Trophoblast cell (in vitro differentiated cells and primary cell): Measurements from ENCODE around the gene MX1.
A peak's percentile ranks its signal among the peaks of the same experiment; 100 is the strongest.

Experiments
- DNase-seq, 2 donors: peaks; one replicate each; pipeline ENCODE4 v3.0.0-alpha.2; 2016
- H2AFZ ChIP-seq: 2 replicates; pipeline ENCODE4 v1.6.1; 2013; ENCODE audit warnings: low read length, moderate library complexity, mild to moderate bottlenecking; ENCODE audit not compliant: insufficient read depth, poor library complexity
- H2AK5ac ChIP-seq: 2 replicates; pipeline ENCODE4 v1.6.1; 2013; ENCODE audit warnings: mild to moderate bottlenecking, low read length
- H2BK120ac ChIP-seq: 2 replicates; pipeline ENCODE4 v1.6.1; 2013; ENCODE audit warnings: low read length, mild to moderate bottlenecking, moderate library complexity; ENCODE audit not compliant: insufficient read depth, poor library complexity
- H2BK12ac ChIP-seq: 2 replicates; pipeline ENCODE4 v1.6.1; 2013; ENCODE audit warnings: mild to moderate bottlenecking, low read length, moderate library complexity
- H2BK5ac ChIP-seq: 2 replicates; pipeline ENCODE4 v1.6.1; 2013; ENCODE audit warnings: low read length, low read depth, moderate library complexity, mild to moderate bottlenecking; ENCODE audit not compliant: poor library complexity
- H3K14ac ChIP-seq: 2 replicates; pipeline ENCODE4 v1.6.1; 2013; ENCODE audit warnings: mild to moderate bottlenecking, low read length
- H3K18ac ChIP-seq: 2 replicates; pipeline ENCODE4 v1.6.1; 2013; ENCODE audit warnings: mild to moderate bottlenecking, low read length
- H3K23ac ChIP-seq: 2 replicates; pipeline ENCODE4 v1.6.1; 2013; ENCODE audit warnings: low read length
- H3K27ac ChIP-seq: 2 replicates; pipeline ENCODE4 v1.5.1; 2013; ENCODE audit warnings: low read depth, mild to moderate bottlenecking, inconsistent platforms, low read length, moderate library complexity
- H3K27me3 ChIP-seq: 2 replicates; pipeline ENCODE4 v1.6.1; 2013; ENCODE audit warnings: inconsistent platforms, mild to moderate bottlenecking, low read length, moderate library complexity; ENCODE audit not compliant: insufficient read depth
- H3K36me3 ChIP-seq, 2 experiments: 1 replicate in 1 of 2; 2 replicates in 1 of 2; pipeline ENCODE4 v1.6.1; 2013; ENCODE audit warnings: low read length in 2 of 2, mild to moderate bottlenecking in 2 of 2, moderate library complexity in 1 of 2; ENCODE audit not compliant: insufficient read depth in 2 of 2, control insufficient read depth in 1 of 2
- H3K4ac ChIP-seq: 2 replicates; pipeline ENCODE4 v1.6.1; 2013; ENCODE audit warnings: low read depth, mild to moderate bottlenecking, low read length, moderate library complexity
- H3K4me1 ChIP-seq, 2 experiments: 1 replicate in 1 of 2; 2 replicates in 1 of 2; pipeline ENCODE4 v1.6.1; 2013; ENCODE audit warnings: low read length in 2 of 2, mild to moderate bottlenecking in 2 of 2, moderate library complexity in 1 of 2; ENCODE audit not compliant: insufficient read depth in 2 of 2, control insufficient read depth in 1 of 2
- H3K4me2 ChIP-seq: 2 replicates; pipeline ENCODE4 v1.6.1; 2013; ENCODE audit warnings: inconsistent platforms, mild to moderate bottlenecking, low read length, moderate library complexity
- H3K4me3 ChIP-seq: 2 replicates; pipeline ENCODE4 v1.5.1; 2013; ENCODE audit warnings: mild to moderate bottlenecking, low read depth, low read length, inconsistent platforms
- H3K79me1 ChIP-seq: one replicate; pipeline ENCODE4 v1.6.1; 2013; ENCODE audit warnings: low read length
- H3K79me2 ChIP-seq: 2 replicates; pipeline ENCODE4 v1.6.1; 2013; ENCODE audit warnings: low read length, mild to moderate bottlenecking; ENCODE audit not compliant: control insufficient read depth, insufficient read depth, poor library complexity
- H3K9ac ChIP-seq: 2 replicates; pipeline ENCODE4 v1.6.1; 2013; ENCODE audit warnings: mild to moderate bottlenecking, low read length
- H3K9me3 ChIP-seq: 2 replicates; pipeline ENCODE4 v1.6.1; 2013; ENCODE audit warnings: low read depth, mild to moderate bottlenecking, control low read depth, inconsistent platforms, low read length; ENCODE audit not compliant: insufficient read depth
- H4K12ac ChIP-seq: 2 replicates; pipeline ENCODE4 v1.6.1; 2013; ENCODE audit warnings: low read depth, mild to moderate bottlenecking, low read length, moderate library complexity
- H4K8ac ChIP-seq: 2 replicates; pipeline ENCODE4 v1.6.1; 2013; ENCODE audit warnings: low read depth, mild to moderate bottlenecking, low read length, moderate library complexity
- H4K91ac ChIP-seq: one replicate; pipeline ENCODE4 v1.6.1; 2013; ENCODE audit warnings: low read depth, mild to moderate bottlenecking, low read length, moderate library complexity
- WGBS: extraction: QIAGEN DNeasy Blood & Tissue Kit; methylation state at CpG from one replicate; pipeline ENCODE4 v1.1.7; 2013; ENCODE audit warnings: missing lambda C conversion rate; ENCODE audit not compliant: insufficient read length, insufficient coverage; ENCODE audit errors: extremely low coverage; 5-methylcytosine and 5-hydroxymethylcytosine counted together

The MX1 gene

DNA sequence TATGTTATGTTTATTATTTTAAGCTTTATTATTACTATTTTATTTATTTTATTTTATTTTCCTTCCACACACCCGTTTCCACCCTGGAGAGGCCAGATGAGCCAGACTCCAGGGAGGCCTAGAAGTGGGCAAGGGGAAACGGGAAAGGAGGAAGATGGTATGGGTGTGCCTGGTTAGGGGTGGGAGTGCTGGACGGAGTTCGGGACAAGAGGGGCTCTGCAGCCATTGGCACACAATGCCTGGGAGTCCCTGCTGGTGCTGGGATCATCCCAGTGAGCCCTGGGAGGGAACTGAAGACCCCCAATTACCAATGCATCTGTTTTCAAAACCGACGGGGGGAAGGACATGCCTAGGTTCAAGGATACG, 468 bp upstream of the MX1 start:
- Histone ChIP-seq H2BK120ac (no peak overlapping the region), H4K8ac (no peak overlapping the region), H3K4me2 (peak overlapping the region; percentile 61), H3K4me1 (peaks cover 0 to 5% of the 10 kb centered on the region in 2 experiments), H4K12ac (no peak overlapping the region), H2BK12ac (no peak overlapping the region), H3K18ac (no peak overlapping the region), H3K14ac (no peak overlapping the region), H2AFZ (no peak overlapping the region), H3K79me2 (peaks cover 1% of the 10 kb centered on the region), H3K4me3 (no peak overlapping the region), H3K27ac (no peak overlapping the region), H3K79me1 (no peaks in the 10 kb centered on the region), H3K36me3 (no peaks in the 10 kb centered on the region), H3K4ac (no peak overlapping the region), H3K9ac (no peak overlapping the region), H2BK5ac (no peak overlapping the region), H3K9me3 (peaks cover 3% of the 10 kb centered on the region), H3K27me3 (peaks cover 13% of the 10 kb centered on the region), H3K23ac (no peak overlapping the region), H2AK5ac (no peak overlapping the region), H4K91ac (no peak overlapping the region)
- DNase-seq: no peak
- WGBS: no CpG with 5 or more reads among the region's 7 CpGs

DNA sequence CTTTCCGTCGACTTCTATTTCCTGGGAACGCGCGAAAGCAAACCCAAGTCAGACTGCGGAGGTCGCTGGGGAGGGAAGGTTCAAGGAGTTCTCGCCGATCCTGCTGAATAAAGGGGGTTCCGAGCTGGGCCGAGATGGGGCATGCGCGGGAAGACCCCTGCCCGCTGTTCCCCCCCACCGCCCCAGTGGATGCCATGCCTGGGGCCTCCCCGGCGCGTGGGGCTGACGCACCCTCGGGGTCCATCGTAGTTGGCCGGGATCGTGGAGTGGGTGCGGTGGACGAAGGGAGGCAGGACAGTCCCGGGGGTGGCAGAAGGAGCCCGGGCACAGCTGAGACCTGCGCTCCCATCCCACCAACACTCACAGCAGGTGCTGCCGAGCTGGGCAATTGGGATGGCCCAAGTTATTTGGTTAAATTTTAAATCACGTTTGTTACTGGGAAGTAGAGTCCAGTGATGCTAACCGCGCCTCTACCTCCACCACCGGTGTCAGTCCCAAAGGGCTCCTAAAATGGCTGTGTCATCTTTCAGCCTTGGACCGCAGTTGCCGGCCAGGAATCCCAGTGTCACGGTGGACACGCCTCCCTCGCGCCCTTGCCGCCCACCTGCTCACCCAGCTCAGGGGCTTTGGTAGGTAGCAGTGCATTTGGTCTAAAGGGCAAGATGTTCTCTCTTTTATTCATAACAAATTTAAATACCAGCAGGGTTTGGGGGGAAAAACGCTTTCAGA, 801 bp downstream of the MX1 start:
- H3K4me2 ChIP-seq: no peak overlapping the region
- H2BK120ac ChIP-seq: no peak overlapping the region
- H3K27ac ChIP-seq: no peak overlapping the region
- no peaks in the 10 kb centered on the region for H3K79me2 ChIP-seq
- no peak overlapping the region for H3K18ac ChIP-seq
- H4K12ac ChIP-seq: no peak overlapping the region
- H3K9me3 ChIP-seq: peaks cover 3% of the 10 kb centered on the region
- H4K91ac ChIP-seq: no peak overlapping the region
- no peak overlapping the region for H2AFZ ChIP-seq
- H4K8ac ChIP-seq: no peak overlapping the region
- no peaks in the 10 kb centered on the region for H3K79me1 ChIP-seq
- peaks cover 0 to 3% of the 10 kb centered on the region in 2 experiments for H3K4me1 ChIP-seq
- peak in 1 of 2 donors; percentile 4 for DNase-seq
- no CpG with 5 or more reads among the region's 41 CpGs for WGBS
- no peak overlapping the region for H3K4me3 ChIP-seq
- H3K27me3 ChIP-seq: peaks cover 13% of the 10 kb centered on the region
- H3K23ac ChIP-seq: no peak overlapping the region
- no peak overlapping the region for H3K14ac ChIP-seq
- H2BK12ac ChIP-seq: no peak overlapping the region
- no peaks in the 10 kb centered on the region for H3K36me3 ChIP-seq
- H3K4ac ChIP-seq: no peak overlapping the region
- H3K9ac ChIP-seq: no peak overlapping the region
- no peak overlapping the region for H2AK5ac ChIP-seq
- H2BK5ac ChIP-seq: no peak overlapping the region

DNA sequence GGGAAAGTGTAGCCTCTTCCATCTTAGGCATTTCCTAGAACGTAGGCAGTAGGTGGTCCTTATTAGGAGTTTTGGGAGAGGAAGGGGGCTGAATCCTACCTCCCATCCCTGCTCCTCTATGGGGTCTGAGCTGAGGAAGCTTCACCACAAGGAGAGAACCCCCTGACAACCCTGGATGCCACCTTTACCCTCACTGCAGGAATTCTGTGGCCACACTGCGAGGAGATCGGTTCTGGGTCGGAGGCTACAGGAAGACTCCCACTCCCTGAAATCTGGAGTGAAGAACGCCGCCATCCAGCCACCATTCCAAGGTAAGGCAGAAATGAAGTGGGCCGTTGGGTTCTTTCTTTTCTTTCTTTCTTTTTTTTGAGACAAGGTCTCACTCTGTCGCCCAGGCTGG, 1.5 kb downstream of the MX1 start:
- H2AK5ac ChIP-seq: no peak overlapping the region
- H3K36me3 ChIP-seq: no peaks in the 10 kb centered on the region
- no peak overlapping the region for H3K23ac ChIP-seq
- H2BK12ac ChIP-seq: no peak overlapping the region
- no peaks in the 10 kb centered on the region for H3K79me1 ChIP-seq
- H3K4ac ChIP-seq: no peak overlapping the region
- whole genome bisulfite sequencing: no CpG with 5 or more reads among the region's 8 CpGs
- H4K12ac ChIP-seq: no peak overlapping the region
- H3K27ac ChIP-seq: no peak overlapping the region
- peaks cover 3% of the 10 kb centered on the region for H3K9me3 ChIP-seq
- no peak overlapping the region for H3K18ac ChIP-seq
- H3K14ac ChIP-seq: no peak overlapping the region
- no peak overlapping the region for H3K4me3 ChIP-seq
- H2AFZ ChIP-seq: no peak overlapping the region
- no peak overlapping the region for H2BK5ac ChIP-seq
- H4K8ac ChIP-seq: no peak overlapping the region
- H3K9ac ChIP-seq: peak overlapping the region; percentile 10
- no peak overlapping the region for H3K4me2 ChIP-seq
- peaks cover 13% of the 10 kb centered on the region for H3K27me3 ChIP-seq
- H2BK120ac ChIP-seq: no peak overlapping the region
- no peak for DNase-seq
- H3K79me2 ChIP-seq: no peaks in the 10 kb centered on the region
- no peak overlapping the region for H4K91ac ChIP-seq
- H3K4me1 ChIP-seq: peaks cover 0 to 3% of the 10 kb centered on the region in 2 experiments

DNA sequence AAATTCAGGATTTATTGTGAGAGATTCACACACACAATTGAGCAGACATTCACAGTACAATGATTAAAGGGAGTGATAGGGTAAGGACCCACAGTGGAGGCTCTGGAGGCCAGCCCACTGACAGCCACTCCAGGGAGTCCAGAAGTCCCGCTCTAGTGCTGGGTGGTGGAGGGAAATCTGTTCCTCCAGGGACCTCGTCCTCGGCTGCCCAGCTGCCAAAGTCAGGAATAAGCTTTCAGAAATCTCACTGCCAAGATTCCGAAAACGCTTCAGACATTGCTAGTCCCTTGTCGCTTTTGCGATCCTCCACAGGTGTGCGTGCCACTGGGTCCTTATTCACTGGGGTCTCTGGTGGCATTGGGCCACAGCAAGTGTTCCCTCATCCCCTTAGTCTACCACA, 2.3 kb downstream of the MX1 start:
- H2BK5ac ChIP-seq: no peak overlapping the region
- H3K36me3 ChIP-seq: no peaks in the 10 kb centered on the region
- no peak overlapping the region for H3K9ac ChIP-seq
- DNase-seq: no peak
- H2BK120ac ChIP-seq: no peak overlapping the region
- H3K4ac ChIP-seq: no peak overlapping the region
- H3K18ac ChIP-seq: no peak overlapping the region
- no peak overlapping the region for H2AFZ ChIP-seq
- WGBS: no CpG with 5 or more reads among the region's 8 CpGs
- no peak overlapping the region for H4K12ac ChIP-seq
- H3K79me1 ChIP-seq: no peaks in the 10 kb centered on the region
- no peak overlapping the region for H2BK12ac ChIP-seq
- H4K91ac ChIP-seq: no peak overlapping the region
- no peak overlapping the region for H3K27ac ChIP-seq
- no peak overlapping the region for H3K4me2 ChIP-seq
- peaks cover 0 to 3% of the 10 kb centered on the region in 2 experiments for H3K4me1 ChIP-seq
- H2AK5ac ChIP-seq: no peak overlapping the region
- no peak overlapping the region for H4K8ac ChIP-seq
- peaks cover 13% of the 10 kb centered on the region for H3K27me3 ChIP-seq
- peaks cover 3% of the 10 kb centered on the region for H3K9me3 ChIP-seq
- H3K4me3 ChIP-seq: no peak overlapping the region
- H3K79me2 ChIP-seq: no peaks in the 10 kb centered on the region
- H3K23ac ChIP-seq: no peak overlapping the region
- no peak overlapping the region for H3K14ac ChIP-seq
